Activated CD4-positive, alpha-beta T cell treated with anti-CD3 and anti-CD28 coated beads for 36 hours (primary cell): ENCODE results near the gene MGMT. TPM values are rescaled to one million over a fixed set of nuclear protein-coding genes. Genes with fewer than 3 reads are reported as not detected.

Experiments used
- ATAC-seq: fragments of 200-7000 bp; cut with Tn5 transposase; one replicate; pipeline ENCODE4 v1.10.0; 2021; ENCODE audit warnings: mild to moderate bottlenecking, moderate library complexity
- CTCF ChIA-PET: fragments of 350-600 bp; sonication (Branson Sonifier 250); formaldehyde crosslinking; loops from one replicate; lab custom pipeline; 2021; ENCODE audit warnings: antibody characterized with exemption; lab: Charles Lee
- POLR2A ChIA-PET: fragments of 350-600 bp; sonication (Branson Sonifier 250); formaldehyde crosslinking; loops from one replicate; lab custom pipeline; 2021; ENCODE audit warnings: antibody characterized with exemption, inconsistent platforms; lab: Charles Lee
- DNase-seq: peaks from one replicate; pipeline ENCODE4 v3.0.0-alpha.2; 2020
- H3K27ac Mint-ChIP-seq: one replicate; pipeline ENCODE4 v1.8.0; 2021; ENCODE audit warnings: mixed read lengths
- H3K27me3 Mint-ChIP-seq: one replicate; pipeline ENCODE4 v1.8.0; 2021; ENCODE audit warnings: mixed read lengths
- H3K36me3 Mint-ChIP-seq: one replicate; pipeline ENCODE4 v1.8.0; 2021; ENCODE audit warnings: low read depth, mixed read lengths
- H3K4me1 Mint-ChIP-seq: one replicate; pipeline ENCODE4 v1.8.0; 2021; ENCODE audit warnings: mixed read lengths
- H3K4me3 Mint-ChIP-seq: one replicate; pipeline ENCODE4 v1.8.0; 2021; ENCODE audit warnings: mild to moderate bottlenecking, moderate library complexity, mixed read lengths
- H3K9me3 Mint-ChIP-seq: one replicate; pipeline ENCODE4 v1.8.0; 2021; ENCODE audit warnings: low read depth, mixed read lengths
- intact Hi-C, 2 experiments: fragments of 100-400 bp; cut with DNase I in 1 of 2; cut with micrococcal nuclease in 1 of 2; formaldehyde crosslinking; loops; one replicate each; pipeline versions ENCODE4 v1.14.2 to v1.15.1; 2022 to 2024; cut with DNase I, micrococcal nuclease
- total RNA-seq, 2 experiments: library from RNA; stranded (reverse); gene quantifications; one replicate each; pipeline ENCODE4 v1.2.3, GENCODE V29; 2021

Gene MGMT
- total RNA-seq, 2 experiments from 2014 or later = 18.0 to 22.8 TPM

DNA sequence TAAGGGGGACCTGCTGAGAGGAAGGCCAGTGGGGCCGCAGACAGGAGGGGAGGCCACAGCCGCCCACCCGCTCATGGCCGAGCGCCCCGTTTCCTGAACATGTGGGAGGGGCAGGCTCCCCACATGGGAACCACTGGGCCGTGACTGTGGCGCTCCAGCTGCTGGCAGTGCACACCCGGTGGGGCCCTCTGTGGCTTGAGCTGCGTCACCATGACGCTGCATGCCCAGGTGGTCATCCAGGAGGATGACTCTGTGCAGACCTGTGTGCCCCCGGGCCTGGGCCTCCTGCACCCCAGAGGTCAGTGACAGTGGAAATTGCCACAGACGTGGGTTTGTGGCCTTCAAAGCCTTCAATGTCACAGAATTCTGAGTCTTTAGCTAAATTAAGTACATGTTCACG is 85.1 kb downstream of the MGMT start:
- no peaks in the 10 kb centered on the region for H3K4me1 Mint-ChIP-seq
- CTCF ChIA-PET = no interaction called here
- peaks cover 9% of the 10 kb centered on the region for H3K9me3 Mint-ChIP-seq
- no peak overlapping the region for H3K4me3 Mint-ChIP-seq
- intact Hi-C loops = no loop called here
- H3K27me3 Mint-ChIP-seq = no peaks in the 10 kb centered on the region
- no peak for DNase-seq
- POLR2A ChIA-PET = no interaction called here
- ATAC-seq = no peak
- no peak overlapping the region for H3K27ac Mint-ChIP-seq
- H3K36me3 Mint-ChIP-seq = peaks cover 51% of the 10 kb centered on the region

DNA sequence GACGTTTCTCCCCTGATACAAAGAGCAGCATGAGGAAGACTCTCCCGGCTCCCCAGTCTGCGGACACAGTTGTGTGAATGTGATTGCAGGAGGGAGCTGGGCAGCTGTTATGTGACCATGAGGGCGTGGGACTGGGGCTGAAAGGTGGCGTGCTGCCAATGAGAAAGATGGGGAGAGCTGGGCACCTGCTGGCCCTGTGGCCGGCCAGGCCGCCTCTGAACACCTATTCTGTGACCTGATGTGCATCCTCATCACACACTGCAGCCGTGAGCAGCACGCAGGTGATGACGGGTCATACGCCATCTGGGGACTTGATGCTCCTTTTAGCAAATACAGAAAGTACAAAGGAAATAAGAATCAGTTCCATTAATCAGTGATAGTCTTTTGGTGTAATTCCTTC is 86.9 kb downstream of the MGMT start:
- ChIA-PET POLR2A (no interaction called here), CTCF (interaction anchor here (0.6 kb wide), 1 partner anchor 13 kb away, joined by 3 read pairs; no protein-coding TSS in a partner anchor)
- H3K27ac Mint-ChIP-seq = no peak overlapping the region
- peaks cover 55% of the 10 kb centered on the region for H3K36me3 Mint-ChIP-seq
- intact Hi-C loops = no loop called here
- no peak for DNase-seq
- H3K4me1 Mint-ChIP-seq = no peaks in the 10 kb centered on the region
- no peak overlapping the region for H3K4me3 Mint-ChIP-seq
- no peak for ATAC-seq
- H3K27me3 Mint-ChIP-seq = no peaks in the 10 kb centered on the region
- H3K9me3 Mint-ChIP-seq = peaks cover 10% of the 10 kb centered on the region

DNA sequence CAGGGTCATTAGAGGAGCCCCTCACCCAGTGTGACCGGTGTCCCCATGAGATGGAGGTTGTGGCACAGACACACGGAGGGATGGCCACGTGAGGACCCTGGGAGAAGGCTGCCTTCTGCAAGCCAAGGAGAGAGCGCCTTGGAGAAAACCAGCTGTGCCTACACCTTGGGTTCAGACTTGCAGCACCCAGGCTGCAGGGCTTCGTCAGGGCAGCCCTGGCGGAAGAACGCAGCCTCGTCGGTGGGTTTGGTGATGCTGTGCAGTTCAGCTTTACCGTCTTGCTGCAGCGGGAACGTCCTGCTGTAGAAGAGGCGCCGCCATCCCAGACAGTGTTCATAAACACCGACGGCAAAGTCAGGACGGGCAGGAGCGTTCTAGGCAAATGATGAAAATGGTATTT is 89.3 kb downstream of the MGMT start:
- ATAC-seq (no peak), DNase-seq (no peak)
- Mint-ChIP-seq H3K36me3 (peaks cover 44% of the 10 kb centered on the region), H3K9me3 (peaks cover 14% of the 10 kb centered on the region), H3K27ac (no peak overlapping the region), H3K4me1 (no peaks in the 10 kb centered on the region), H3K27me3 (no peaks in the 10 kb centered on the region), H3K4me3 (no peak overlapping the region)
- intact Hi-C loops = no loop called here
- ChIA-PET POLR2A (no interaction called here), CTCF (no interaction called here)

DNA sequence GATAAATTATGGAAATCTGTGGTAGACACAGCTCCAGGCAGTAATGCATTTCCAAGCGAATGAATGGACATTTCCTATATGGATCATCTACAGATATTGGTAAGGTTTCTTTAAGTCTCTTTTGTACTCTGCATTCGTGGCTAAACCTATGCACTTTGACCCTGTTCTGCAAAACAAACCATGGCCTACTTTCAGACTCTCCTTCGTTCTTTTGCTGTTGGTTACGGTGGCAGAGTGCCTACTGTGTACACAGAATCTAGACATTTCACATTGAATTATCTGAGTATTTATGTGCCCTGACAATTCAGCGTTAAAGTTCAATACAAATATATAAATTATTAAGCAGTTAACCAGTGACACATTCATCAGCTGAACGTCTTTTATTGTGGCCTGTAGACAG is 93.3 kb downstream of the MGMT start:
- no peak overlapping the region for H3K27ac Mint-ChIP-seq
- H3K4me1 Mint-ChIP-seq = no peaks in the 10 kb centered on the region
- H3K36me3 Mint-ChIP-seq = peaks cover 30% of the 10 kb centered on the region

DNA sequence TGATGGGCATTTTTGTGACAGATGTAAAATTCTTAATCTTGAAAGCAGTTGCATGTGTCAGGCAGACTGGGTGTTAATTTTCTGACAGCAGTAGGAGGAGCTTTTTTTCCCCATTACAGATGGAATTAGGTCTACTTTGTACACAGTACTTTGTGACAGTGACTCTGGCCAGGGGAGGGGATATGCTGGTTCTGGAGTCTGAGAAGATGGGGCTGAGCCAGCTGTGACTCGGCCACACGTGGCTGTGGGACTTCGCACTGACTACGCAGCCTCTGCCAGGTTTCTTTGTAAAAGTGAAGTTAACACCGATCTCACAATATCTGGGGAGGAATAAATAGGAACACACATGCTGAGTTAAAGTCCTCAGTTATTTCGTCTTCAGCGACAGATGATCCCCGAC is 95.4 kb downstream of the MGMT start:
- Mint-ChIP-seq H3K4me1 (no peaks in the 10 kb centered on the region), H3K9me3 (peaks cover 7% of the 10 kb centered on the region), H3K27me3 (no peaks in the 10 kb centered on the region), H3K36me3 (peaks cover 31% of the 10 kb centered on the region), H3K27ac (no peak overlapping the region), H3K4me3 (no peak overlapping the region)
- no peak for DNase-seq
- no peak for ATAC-seq
- CTCF ChIA-PET = interaction anchor here (0.6 to 0.7 kb wide), 2 partner anchors 140 to 1255 kb away, joined by 3 read pairs; no protein-coding TSS in a partner anchor
- intact Hi-C loops = no loop called here
- POLR2A ChIA-PET = no interaction called here

More for the DNA sequence above, 93.3 kb downstream of the MGMT start:
- ChIA-PET POLR2A (no interaction called here), CTCF (no interaction called here)
- intact Hi-C loops = no loop called here
- H3K9me3 Mint-ChIP-seq = peaks cover 11% of the 10 kb centered on the region
- DNase-seq = no peak
- no peak for ATAC-seq
- no peak overlapping the region for H3K4me3 Mint-ChIP-seq
- H3K27me3 Mint-ChIP-seq = no peaks in the 10 kb centered on the region

DNA sequence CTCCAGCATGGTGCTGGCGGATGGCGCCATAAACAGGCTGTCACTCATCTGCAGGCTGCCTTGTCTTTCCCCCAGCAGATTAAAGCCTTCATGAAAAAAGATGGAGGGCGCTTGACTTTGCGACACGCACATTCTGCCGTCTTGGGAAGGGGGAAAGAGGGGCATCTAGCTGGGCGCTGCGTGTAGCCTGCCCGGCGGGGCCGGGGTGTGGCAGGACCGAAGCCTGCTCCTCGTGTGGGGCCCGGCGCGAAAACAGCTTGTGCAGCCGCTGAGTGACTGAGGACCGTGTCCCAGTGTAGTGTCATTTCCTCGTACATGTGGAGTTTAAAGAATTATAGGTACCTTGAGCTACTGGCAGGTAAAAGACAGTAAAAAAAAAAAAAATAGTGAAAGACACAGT is 97.9 kb downstream of the MGMT start:
- POLR2A ChIA-PET = no interaction called here

DNA sequence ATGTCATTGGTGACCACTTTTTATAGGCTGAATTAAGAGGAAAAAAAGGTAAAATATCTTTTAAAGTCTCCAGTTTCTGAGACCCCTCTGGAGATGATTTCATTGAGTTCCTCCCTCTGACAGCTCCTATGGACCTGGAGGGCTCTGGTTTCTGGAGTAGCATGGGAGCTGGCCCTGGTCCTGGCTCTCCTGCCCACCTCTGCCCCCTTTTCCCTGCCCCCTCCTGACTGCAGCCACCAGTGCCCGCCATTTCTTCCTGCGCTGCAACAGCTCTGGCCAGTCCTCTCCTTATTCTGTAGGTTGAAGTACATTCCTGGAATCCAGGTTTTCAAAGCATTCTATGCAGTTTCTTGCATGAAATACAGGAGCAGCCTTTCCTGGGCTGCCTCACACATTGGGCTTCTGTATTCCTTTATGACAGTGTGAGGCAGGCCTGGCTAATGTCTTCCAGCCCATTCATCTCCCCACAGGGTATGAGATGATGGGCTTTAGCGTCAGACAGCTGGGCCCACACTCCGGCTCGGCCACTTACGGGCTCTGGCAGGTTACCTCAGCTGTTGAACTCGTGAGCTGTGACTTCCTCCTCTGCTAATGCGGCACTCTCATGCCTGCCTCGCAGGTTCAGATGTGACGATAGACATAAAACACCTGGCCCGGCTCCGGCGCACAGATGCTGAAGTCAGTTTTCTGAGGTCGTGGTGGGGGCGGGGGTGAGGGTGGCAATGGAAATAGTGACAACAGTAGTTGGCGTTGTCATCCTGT is 101.7 kb downstream of the MGMT start:
- CTCF ChIA-PET = no interaction called here
- H3K36me3 Mint-ChIP-seq = peaks cover 35% of the 10 kb centered on the region
- POLR2A ChIA-PET = no interaction called here

More for the DNA sequence above, 97.9 kb downstream of the MGMT start:
- H3K9me3 Mint-ChIP-seq = peaks cover 6% of the 10 kb centered on the region
- H3K4me3 Mint-ChIP-seq = no peak overlapping the region
- no peaks in the 10 kb centered on the region for H3K27me3 Mint-ChIP-seq
- DNase-seq (no peak), ATAC-seq (no peak)
- H3K36me3 Mint-ChIP-seq = peaks cover 27% of the 10 kb centered on the region
- no peaks in the 10 kb centered on the region for H3K4me1 Mint-ChIP-seq
- CTCF ChIA-PET = no interaction called here
- intact Hi-C loops = no loop called here
- H3K27ac Mint-ChIP-seq = no peak overlapping the region

DNA sequence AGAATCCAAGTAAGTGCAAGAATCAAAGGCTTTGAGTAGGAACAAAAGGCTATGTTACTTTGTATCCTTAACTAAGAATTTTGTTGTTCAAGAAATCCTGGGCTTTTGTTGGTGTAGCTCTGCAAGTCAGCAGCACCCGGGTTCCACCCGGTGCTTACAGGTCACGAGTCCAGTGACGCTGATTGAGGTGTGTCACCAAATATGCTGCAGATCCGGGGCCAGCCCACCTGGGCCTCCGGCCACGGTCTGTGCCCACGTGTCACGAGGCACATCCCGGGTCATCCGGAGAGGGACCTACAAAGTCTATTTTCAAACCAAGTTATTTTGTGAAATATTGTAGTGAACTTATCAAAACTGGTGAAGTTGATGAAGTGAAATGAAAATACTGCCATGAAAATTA is 103.1 kb downstream of the MGMT start:
- Mint-ChIP-seq H3K4me1 (no peaks in the 10 kb centered on the region), H3K9me3 (peaks cover 6% of the 10 kb centered on the region), H3K27me3 (no peaks in the 10 kb centered on the region), H3K36me3 (peaks cover 33% of the 10 kb centered on the region), H3K27ac (no peak overlapping the region), H3K4me3 (no peak overlapping the region)
- DNase-seq = no peak
- no peak for ATAC-seq
- CTCF ChIA-PET = no interaction called here
- intact Hi-C loops = no loop called here
- POLR2A ChIA-PET = no interaction called here

More for the DNA sequence above, 101.7 kb downstream of the MGMT start:
- ATAC-seq = peak; percentile 63
- H3K27ac Mint-ChIP-seq = no peak overlapping the region
- H3K9me3 Mint-ChIP-seq = peaks cover 3% of the 10 kb centered on the region
- no peak overlapping the region for H3K4me3 Mint-ChIP-seq
- no peaks in the 10 kb centered on the region for H3K27me3 Mint-ChIP-seq
- no peaks in the 10 kb centered on the region for H3K4me1 Mint-ChIP-seq
- intact Hi-C loops = no loop called here
- peak; percentile 52 for DNase-seq

DNA sequence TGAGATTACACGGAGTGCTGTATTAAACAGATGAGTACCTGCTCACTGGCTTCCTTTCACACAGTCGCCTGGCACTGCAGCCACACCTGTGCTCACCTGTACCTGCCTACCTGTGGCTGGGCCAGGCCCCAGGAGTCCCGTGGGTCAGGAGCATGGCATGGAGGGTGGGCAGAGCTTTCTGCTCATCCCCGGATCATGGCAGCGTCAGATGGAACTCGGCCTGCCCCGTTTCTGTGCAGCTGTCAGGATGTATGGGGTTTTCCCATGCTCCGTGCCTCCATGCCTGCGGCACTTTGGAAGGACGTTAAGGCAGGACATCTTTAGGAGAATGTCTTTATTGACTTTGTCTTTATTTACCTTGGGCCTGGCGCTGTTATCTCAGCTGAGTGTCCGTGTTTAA is 112.2 kb downstream of the MGMT start:
- ATAC-seq (no peak), DNase-seq (no peak)
- H3K27ac Mint-ChIP-seq = no peak overlapping the region
- H3K4me1 Mint-ChIP-seq = no peaks in the 10 kb centered on the region
- intact Hi-C loops = no loop called here
- no peak overlapping the region for H3K4me3 Mint-ChIP-seq
- peaks cover 22% of the 10 kb centered on the region for H3K36me3 Mint-ChIP-seq
- ChIA-PET CTCF (no interaction called here), POLR2A (no interaction called here)
- H3K9me3 Mint-ChIP-seq = peaks cover 25% of the 10 kb centered on the region
- H3K27me3 Mint-ChIP-seq = no peaks in the 10 kb centered on the region

DNA sequence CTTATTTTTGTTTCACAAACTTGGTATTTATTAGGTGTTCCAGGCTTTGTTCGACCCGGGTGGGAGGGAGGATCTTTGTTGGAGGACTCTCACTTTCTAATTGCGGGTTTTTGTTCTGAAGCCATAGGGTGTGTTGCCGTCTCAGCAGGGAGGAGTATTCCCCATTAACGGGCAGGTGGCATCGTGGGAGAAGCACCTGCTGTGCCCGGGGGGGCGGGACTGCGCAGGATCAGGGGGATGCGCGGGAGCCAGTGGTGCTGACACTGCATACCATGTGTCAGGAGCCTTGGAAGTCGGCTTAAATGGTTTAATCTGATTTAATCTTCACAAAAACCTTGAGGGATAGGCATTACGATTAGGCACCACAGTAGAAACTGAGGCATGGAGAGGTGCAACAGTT is 113.0 kb downstream of the MGMT start:
- Mint-ChIP-seq H3K27me3 (no peaks in the 10 kb centered on the region), H3K27ac (no peak overlapping the region), H3K9me3 (peaks cover 28% of the 10 kb centered on the region), H3K36me3 (peaks cover 30% of the 10 kb centered on the region), H3K4me3 (no peak overlapping the region), H3K4me1 (no peaks in the 10 kb centered on the region)
- POLR2A ChIA-PET = no interaction called here
- CTCF ChIA-PET = no interaction called here
- no peak for DNase-seq
- ATAC-seq = no peak
- intact Hi-C loops = no loop called here

DNA sequence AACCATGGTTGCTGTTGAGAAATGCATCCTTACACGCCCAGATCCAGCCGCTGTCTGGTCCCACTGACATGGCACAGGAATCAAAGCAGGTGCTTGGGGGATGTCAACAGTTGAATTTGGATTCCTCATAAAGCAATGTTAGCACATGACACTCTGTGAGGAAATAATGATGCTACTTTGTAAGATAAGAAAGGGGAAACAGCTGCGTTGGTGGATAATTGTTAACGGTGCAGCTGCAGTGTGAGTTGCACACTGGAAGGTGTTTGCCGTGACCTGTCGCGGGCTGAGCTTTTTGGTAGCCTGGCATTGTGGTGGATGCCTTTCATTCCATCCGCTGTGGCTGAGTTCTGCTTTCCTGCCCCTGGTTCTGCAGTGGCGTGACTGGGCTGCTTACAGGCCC is 113.9 kb downstream of the MGMT start:
- ChIA-PET POLR2A (no interaction called here), CTCF (no interaction called here)
- Mint-ChIP-seq H3K9me3 (peaks cover 36% of the 10 kb centered on the region), H3K36me3 (peaks cover 39% of the 10 kb centered on the region), H3K4me1 (no peaks in the 10 kb centered on the region), H3K4me3 (no peak overlapping the region), H3K27ac (no peak overlapping the region), H3K27me3 (no peaks in the 10 kb centered on the region)
- DNase-seq (no peak), ATAC-seq (no peak)
- intact Hi-C loops = no loop called here

DNA sequence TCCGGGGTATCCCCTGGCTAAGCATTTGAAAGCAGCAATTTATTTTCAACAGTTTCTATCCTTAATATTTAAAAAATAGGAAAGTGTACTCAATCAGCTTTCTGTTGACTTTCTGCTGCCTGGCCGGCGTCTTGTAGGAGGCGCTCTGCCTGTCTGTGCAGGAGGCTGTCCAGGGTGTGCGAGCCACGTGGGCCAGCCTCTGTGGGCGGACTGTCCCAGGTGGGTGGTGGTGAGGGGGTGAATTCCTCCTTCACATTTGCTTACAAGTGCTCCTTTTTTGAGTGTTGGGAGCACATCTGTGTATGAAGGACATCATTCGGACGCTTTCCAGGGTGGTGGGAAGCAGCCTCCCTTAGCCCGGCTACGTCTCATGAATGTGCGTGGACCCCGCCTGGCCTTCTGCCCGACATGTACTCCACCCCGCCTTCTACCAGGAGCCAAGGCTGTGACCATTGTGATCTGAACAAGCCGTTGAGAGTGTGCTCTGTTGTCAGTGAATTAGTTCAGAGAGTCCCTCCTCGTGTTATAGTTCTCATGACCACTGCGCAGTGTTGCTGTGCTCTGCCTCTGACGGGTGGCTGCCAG is 114.9 kb downstream of the MGMT start:
- DNase-seq = no peak
- Mint-ChIP-seq H3K4me3 (no peak overlapping the region), H3K27ac (no peak overlapping the region), H3K36me3 (peaks cover 42% of the 10 kb centered on the region), H3K4me1 (no peaks in the 10 kb centered on the region), H3K27me3 (no peaks in the 10 kb centered on the region), H3K9me3 (peaks cover 45% of the 10 kb centered on the region)
- ATAC-seq = no peak
- intact Hi-C loops = no loop called here
- ChIA-PET CTCF (interaction anchor here (0.6 kb wide), 1 partner anchor 46 kb away, joined by 4 read pairs; no protein-coding TSS in a partner anchor), POLR2A (no interaction called here)
